ENCODE measurements around the gene DCAF7. TPM values are rescaled to one million over a fixed set of nuclear protein-coding genes. Genes with fewer than 3 reads are reported as not detected.

DCAF7 gene
- total RNA-seq, 1 donor from 2014 or later = 93.8 TPM

DNA sequence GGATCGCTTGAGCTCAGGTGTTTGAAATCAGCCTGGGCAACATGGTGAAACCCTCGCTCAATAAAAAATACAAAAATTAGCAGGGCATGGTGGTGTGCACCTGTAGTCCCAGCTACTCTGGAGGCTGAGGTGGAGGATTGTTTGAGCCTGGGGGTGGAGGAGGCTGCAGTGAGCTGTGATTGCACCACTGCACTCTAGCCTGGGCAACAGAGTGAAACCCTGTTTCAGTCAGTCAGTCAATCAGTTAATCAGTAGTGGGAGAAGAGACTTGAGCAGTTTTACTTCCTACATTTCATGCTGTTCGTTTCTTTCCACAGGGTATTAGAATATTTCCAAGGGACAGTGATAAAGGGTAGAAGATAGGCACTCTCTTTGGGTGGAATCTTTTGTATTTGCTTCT, 80.8 kb downstream of the DCAF7 start:
- intact Hi-C loops (cut with DNase I) = no loop called here
- Histone ChIP-seq H3K4me3 (no peak overlapping the region), H3K36me3 (peaks cover 48% of the 10 kb centered on the region), H3K4me1 (peaks cover 76% of the 10 kb centered on the region), H3K27ac (no peak overlapping the region), H3K9me3 (no peaks in the 10 kb centered on the region), H3K27me3 (ENCODE audit: low read depth) (no peaks in the 10 kb centered on the region)
- DNase-seq = no peak
- no peak for TF ChIP-seq CTCF (IDR thresholded peaks at IDR 0.05)
- ATAC-seq = no peak

GRCh38 chr17:63631626-63632025, 81.3 kb downstream of the DCAF7 start:
- no peaks in the 10 kb centered on the region for H3K27me3 ChIP-seq (ENCODE audit: low read depth)
- no peak for TF ChIP-seq CTCF (IDR thresholded peaks at IDR 0.05)
- DNase-seq (no peak), ATAC-seq (no peak)
- H3K36me3 ChIP-seq = peaks cover 54% of the 10 kb centered on the region
- H3K27ac ChIP-seq = no peak overlapping the region
- H3K9me3 ChIP-seq = no peaks in the 10 kb centered on the region
- H3K4me1 ChIP-seq = peaks cover 73% of the 10 kb centered on the region
- intact Hi-C loops (cut with DNase I) = no loop called here
- H3K4me3 ChIP-seq = no peak overlapping the region

- H3K36me3 ChIP-seq = peaks cover 67% of the 10 kb centered on the region
- peaks cover 52% of the 10 kb centered on the region for H3K4me1 ChIP-seq
- ATAC-seq = no peak
Measured at GRCh38 chr17:63633742-63634141, 83.5 kb downstream of the DCAF7 start.

GRCh38 chr17:63634163-63634562, 83.9 kb downstream of the DCAF7 start:
- no peak for DNase-seq
- Histone ChIP-seq H3K36me3 (peaks cover 67% of the 10 kb centered on the region), H3K4me1 (peaks cover 48% of the 10 kb centered on the region)

More at GRCh38 chr17:63633742-63634141, 83.5 kb downstream of the DCAF7 start:
- peak overlapping the region; percentile 50 for H3K27ac ChIP-seq
- intact Hi-C loops (cut with DNase I) = no loop called here
- TF ChIP-seq CTCF (IDR thresholded peaks at IDR 0.05) = no peak
- no peaks in the 10 kb centered on the region for H3K9me3 ChIP-seq
- H3K4me3 ChIP-seq = no peak overlapping the region
- H3K27me3 ChIP-seq (ENCODE audit: low read depth) = no peaks in the 10 kb centered on the region
- no peak for DNase-seq

GRCh38 chr17:63634816-63635215, 84.5 kb downstream of the DCAF7 start:
- ATAC-seq (no peak), DNase-seq (no peak)
- no peak for TF ChIP-seq CTCF (IDR thresholded peaks at IDR 0.05)
- peaks cover 41% of the 10 kb centered on the region for H3K4me1 ChIP-seq
- no peaks in the 10 kb centered on the region for H3K9me3 ChIP-seq
- peak overlapping the region; percentile 50 for H3K27ac ChIP-seq
- no peaks in the 10 kb centered on the region for H3K27me3 ChIP-seq (ENCODE audit: low read depth)
- intact Hi-C loops (cut with DNase I) = no loop called here
- peaks cover 66% of the 10 kb centered on the region for H3K36me3 ChIP-seq
- no peak overlapping the region for H3K4me3 ChIP-seq

More at GRCh38 chr17:63634163-63634562, 83.9 kb downstream of the DCAF7 start:
- intact Hi-C loops (cut with DNase I) = no loop called here
- peak overlapping the region; percentile 50 for H3K27ac ChIP-seq
- TF ChIP-seq CTCF (IDR thresholded peaks at IDR 0.05) = no peak
- no peaks in the 10 kb centered on the region for H3K27me3 ChIP-seq (ENCODE audit: low read depth)
- no peak overlapping the region for H3K4me3 ChIP-seq
- peak in 1 of 2 donors; percentile 61 for ATAC-seq
- H3K9me3 ChIP-seq = no peaks in the 10 kb centered on the region

- TF ChIP-seq CTCF (IDR thresholded peaks at IDR 0.05) = no peak
- Histone ChIP-seq H3K4me3 (no peak overlapping the region), H3K36me3 (peaks cover 68% of the 10 kb centered on the region), H3K9me3 (no peaks in the 10 kb centered on the region), H3K4me1 (peaks cover 37% of the 10 kb centered on the region), H3K27me3 (ENCODE audit: low read depth) (no peaks in the 10 kb centered on the region), H3K27ac (no peak overlapping the region)
- intact Hi-C loops (cut with DNase I) = no loop called here
- ATAC-seq = no peak
- DNase-seq = no peak
Measured at GRCh38 chr17:63635290-63635689, 85.0 kb downstream of the DCAF7 start.
